Measurements from ENCODE around the gene LRRN2.
"Not testable (repeated sequence)": the region's sequence is repeated elsewhere in the genome, so short reads cannot be mapped to it uniquely, and the experiment has no call there.

The LRRN2 gene

GRCh38 chr1:204685236-204686006, at the start of gene LRRN2:
LRRN2 (minus strand) TSS chr1:204685738; CDS start chr1:204619992, 65,746 bp downstream.
- peak; percentile 23 for FAIRE-seq
- peak; percentile 72 for DNase-seq (ENCODE audit: low spot score)

GRCh38 chr1:204735042-204735441, 49.5 kb upstream of the LRRN2 start:
- DNase-seq (ENCODE audit: low spot score) (no peak), FAIRE-seq (no peak)

- DNase-seq (ENCODE audit: low spot score) (no peak), FAIRE-seq (no peak)
Measured at GRCh38 chr1:204733869-204734596, 48.5 kb upstream of the LRRN2 start.

GRCh38 chr1:204733289-204733688, 47.8 kb upstream of the LRRN2 start:
- DNase-seq (ENCODE audit: low spot score) (no peak), FAIRE-seq (no peak)

GRCh38 chr1:204731985-204732575, 46.5 kb upstream of the LRRN2 start:
- DNase-seq (ENCODE audit: low spot score) (no peak), FAIRE-seq (no peak)

GRCh38 chr1:204731509-204731908, 46.0 kb upstream of the LRRN2 start:
- FAIRE-seq (no peak), DNase-seq (ENCODE audit: low spot score) (no peak)

- no peak for FAIRE-seq
- no peak for DNase-seq (ENCODE audit: low spot score)
Measured at GRCh38 chr1:204730826-204731459, 45.4 kb upstream of the LRRN2 start.

- FAIRE-seq (no peak), DNase-seq (ENCODE audit: low spot score) (no peak)
Measured at GRCh38 chr1:204729516-204729915, 44.0 kb upstream of the LRRN2 start.

GRCh38 chr1:204728456-204728855, 42.9 kb upstream of the LRRN2 start:
- DNase-seq (ENCODE audit: low spot score) (no peak), FAIRE-seq (no peak)

GRCh38 chr1:204728045-204728444, 42.5 kb upstream of the LRRN2 start:
- FAIRE-seq (no peak), DNase-seq (ENCODE audit: low spot score) (no peak)

- not testable (repeated sequence) for FAIRE-seq; DNase-seq (ENCODE audit: low spot score)
Measured at GRCh38 chr1:204727438-204727837, 41.9 kb upstream of the LRRN2 start.

- FAIRE-seq (no peak), DNase-seq (ENCODE audit: low spot score) (peak; percentile 60)
Measured at GRCh38 chr1:204726478-204726877, 40.9 kb upstream of the LRRN2 start.

- peak; percentile 49 for DNase-seq (ENCODE audit: low spot score)
- FAIRE-seq = no peak
Measured at GRCh38 chr1:204725821-204726448, 40.4 kb upstream of the LRRN2 start.

GRCh38 chr1:204723131-204723787, 37.7 kb upstream of the LRRN2 start:
- FAIRE-seq (no peak), DNase-seq (ENCODE audit: low spot score) (no peak)

GRCh38 chr1:204721373-204722055, 36.0 kb upstream of the LRRN2 start:
- no peak for FAIRE-seq
- no peak for DNase-seq (ENCODE audit: low spot score)

- no peak for FAIRE-seq
- DNase-seq (ENCODE audit: low spot score) = no peak
Measured at GRCh38 chr1:204716660-204717059, 31.1 kb upstream of the LRRN2 start.

GRCh38 chr1:204714861-204715511, 29.4 kb upstream of the LRRN2 start:
- DNase-seq (ENCODE audit: low spot score) (no peak), FAIRE-seq (no peak)

- DNase-seq (ENCODE audit: low spot score) (no peak), FAIRE-seq (no peak)
Measured at GRCh38 chr1:204714194-204714860, 28.8 kb upstream of the LRRN2 start.

GRCh38 chr1:204713541-204713940, 28.0 kb upstream of the LRRN2 start:
- no peak for DNase-seq (ENCODE audit: low spot score)
- no peak for FAIRE-seq

Measured in urothelium cell line (cell line).